WI38 (cell line): ENCODE measurements around the gene SFN.

Experiments
- H3K4me3 ChIP-seq: 2 replicates; pipeline ENCODE4 v1.5.1; 2011; ENCODE audit warnings: low read depth, mild to moderate bottlenecking, control low read depth, low read length
- TF ChIP-seq, protein P1 (sequence below): IDR thresholded peaks from 2 replicates; pipeline ENCODE4 v1.5.1; 2012; ENCODE audit warnings: low read depth, mild to moderate bottlenecking, control low read depth, low read length

SFN gene

DNA sequence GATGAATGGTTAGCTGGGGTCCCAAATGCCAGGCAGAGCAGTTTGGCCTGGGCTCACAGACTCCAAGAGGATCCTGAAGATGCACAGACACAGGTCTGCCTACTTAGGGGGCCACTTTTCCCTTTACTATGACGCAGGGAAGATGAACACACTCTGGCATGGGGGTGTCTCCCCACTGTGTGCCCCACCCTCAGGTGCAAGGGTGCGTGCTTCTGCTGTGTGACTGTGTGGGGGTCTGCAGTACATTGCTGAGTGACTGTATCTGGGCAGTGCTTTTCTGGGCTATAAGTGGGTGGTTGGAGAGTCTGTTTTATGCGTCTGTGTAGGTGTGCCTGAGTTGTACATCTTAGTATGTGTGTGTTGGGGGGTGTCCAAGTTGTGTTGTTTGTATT is 47.0 kb downstream of the SFN start:
- TF ChIP-seq, protein P1, sequence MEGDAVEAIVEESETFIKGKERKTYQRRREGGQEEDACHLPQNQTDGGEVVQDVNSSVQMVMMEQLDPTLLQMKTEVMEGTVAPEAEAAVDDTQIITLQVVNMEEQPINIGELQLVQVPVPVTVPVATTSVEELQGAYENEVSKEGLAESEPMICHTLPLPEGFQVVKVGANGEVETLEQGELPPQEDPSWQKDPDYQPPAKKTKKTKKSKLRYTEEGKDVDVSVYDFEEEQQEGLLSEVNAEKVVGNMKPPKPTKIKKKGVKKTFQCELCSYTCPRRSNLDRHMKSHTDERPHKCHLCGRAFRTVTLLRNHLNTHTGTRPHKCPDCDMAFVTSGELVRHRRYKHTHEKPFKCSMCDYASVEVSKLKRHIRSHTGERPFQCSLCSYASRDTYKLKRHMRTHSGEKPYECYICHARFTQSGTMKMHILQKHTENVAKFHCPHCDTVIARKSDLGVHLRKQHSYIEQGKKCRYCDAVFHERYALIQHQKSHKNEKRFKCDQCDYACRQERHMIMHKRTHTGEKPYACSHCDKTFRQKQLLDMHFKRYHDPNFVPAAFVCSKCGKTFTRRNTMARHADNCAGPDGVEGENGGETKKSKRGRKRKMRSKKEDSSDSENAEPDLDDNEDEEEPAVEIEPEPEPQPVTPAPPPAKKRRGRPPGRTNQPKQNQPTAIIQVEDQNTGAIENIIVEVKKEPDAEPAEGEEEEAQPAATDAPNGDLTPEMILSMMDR, result no peak

DNA sequence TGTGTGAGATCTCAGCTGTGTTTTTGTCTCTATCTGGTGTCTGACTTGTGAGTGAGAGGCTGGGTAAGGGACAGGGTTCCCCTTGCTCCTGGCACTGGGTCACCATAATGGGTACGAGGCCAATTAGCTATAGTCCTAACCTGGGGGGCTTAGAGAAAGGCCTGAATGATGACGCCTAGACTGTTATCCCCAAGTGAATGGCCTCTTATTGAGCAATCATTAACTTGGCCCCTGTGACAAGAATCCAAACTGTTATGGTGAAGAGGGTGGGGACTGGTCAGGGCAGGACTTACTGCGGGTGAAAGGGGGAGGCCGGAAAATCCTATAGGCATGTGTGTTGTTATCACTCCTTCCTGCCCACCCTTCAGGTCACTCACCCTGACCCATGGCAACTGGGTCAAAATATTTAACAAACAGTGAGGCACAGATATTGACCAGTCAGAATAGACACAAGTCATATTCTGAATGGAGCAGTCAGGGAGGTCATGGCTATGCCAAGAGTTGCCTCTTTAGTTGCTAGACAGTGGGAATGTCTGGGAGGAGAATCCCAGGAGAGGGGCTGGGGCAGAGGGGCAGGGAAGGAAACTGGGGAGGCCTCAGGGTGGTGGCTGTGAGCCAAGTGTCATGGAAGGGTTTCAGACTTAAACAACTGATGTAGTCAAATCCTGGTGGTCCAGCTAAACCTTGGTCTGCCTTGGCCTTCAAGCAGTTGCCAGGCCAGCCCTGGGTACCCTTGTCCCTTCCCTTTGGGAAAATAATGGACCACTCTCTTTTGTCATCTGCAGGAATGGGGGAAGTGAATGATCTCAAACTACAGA is 47.6 kb downstream of the SFN start:
- H3K4me3 ChIP-seq, result no peak overlapping the region
- TF ChIP-seq, protein P1, result no peak

More for the DNA sequence above, 47.0 kb downstream of the SFN start:
- no peak overlapping the region for H3K4me3 ChIP-seq

DNA sequence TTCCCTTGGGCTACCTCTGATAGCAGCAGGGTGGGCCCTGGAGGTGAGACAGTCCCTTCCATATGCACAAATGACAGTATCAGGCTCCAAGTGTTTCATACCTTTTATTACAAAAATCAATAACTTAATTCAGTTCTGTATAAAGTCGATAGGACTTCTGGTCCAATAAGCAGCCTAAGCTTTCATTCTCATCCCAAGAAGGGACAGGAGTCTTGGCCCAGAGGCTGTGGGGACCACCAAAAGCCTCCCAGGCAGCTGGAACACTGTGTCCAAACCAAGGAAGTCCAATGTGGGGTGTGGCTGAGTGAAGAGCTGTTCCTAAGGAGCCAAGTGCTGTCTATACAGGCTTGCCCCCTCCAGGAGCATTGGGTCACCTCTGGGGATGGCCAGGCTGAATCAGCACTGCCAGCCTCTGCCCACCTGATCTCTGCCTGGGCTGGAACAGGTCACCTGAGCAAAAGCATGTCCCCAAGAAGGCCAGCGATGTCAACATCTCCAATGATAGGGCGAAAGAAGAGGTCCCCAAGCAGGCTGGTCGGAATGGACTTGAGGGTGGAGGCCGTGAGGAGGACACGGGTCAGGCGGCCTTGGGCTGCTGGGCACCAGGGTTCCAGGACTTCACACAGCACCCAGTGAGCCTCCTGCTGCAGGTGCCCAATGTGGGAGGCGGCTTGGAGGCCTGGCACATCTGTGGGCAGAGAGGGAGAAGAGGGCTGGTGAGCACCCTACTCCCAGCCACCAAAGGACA is 48.6 kb downstream of the SFN start:
- TF ChIP-seq, protein P1, result no peak
- no peak overlapping the region for H3K4me3 ChIP-seq

DNA sequence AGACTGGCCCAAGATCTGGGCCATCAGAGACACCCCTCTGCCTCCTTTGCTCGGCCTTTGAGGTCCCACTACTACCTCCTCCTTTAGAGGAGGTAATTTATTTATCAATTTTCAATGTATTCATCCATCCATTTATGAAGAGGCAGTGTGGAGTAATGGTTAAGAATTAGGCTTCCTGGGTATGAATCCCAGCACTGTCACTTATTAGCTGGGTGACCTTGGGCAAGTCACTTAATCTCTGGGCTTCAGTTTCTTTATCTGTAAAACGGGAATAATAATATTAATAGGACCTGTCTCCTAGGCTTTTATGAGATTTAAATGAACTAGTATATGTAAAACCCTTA is 49.2 kb downstream of the SFN start:
- TF ChIP-seq, protein P1, result no peak
- no peak overlapping the region for H3K4me3 ChIP-seq

DNA sequence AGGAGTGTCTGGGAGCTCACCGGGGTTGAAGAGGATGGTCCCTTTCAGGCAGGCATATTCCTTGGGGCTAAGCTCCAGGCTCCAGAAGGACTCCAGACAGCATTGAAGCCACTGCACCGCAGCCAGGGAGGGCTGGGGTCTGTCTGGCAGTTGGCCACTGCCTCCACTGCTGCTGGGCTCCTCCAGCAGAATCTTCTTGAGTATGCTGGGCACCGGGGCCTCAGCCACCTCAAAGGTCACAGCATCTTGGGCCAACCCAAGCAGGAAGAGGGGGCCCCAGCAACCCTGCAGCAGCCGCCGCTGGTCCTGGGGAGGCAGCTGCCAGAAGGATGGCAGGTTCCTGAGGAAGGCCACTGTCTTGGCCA is 50.4 kb downstream of the SFN start:
- no peak overlapping the region for H3K4me3 ChIP-seq
- TF ChIP-seq, protein P1, result no peak
